GM13977 (cell line): ENCODE results near the gene RDH13.

ENCODE experiments used
- DNase-seq: peaks from one replicate; pipeline ENCODE4 v3.0.0; 2012; ENCODE audit warnings: low spot score
- in situ Hi-C: fragments of 300-500 bp; cut with MboI; formaldehyde crosslinking; loops from one replicate; pipeline ENCODE4 v1.12.0; 2022; ENCODE audit warnings: low sequenced_read_pairs, low pct_unique_long_range_greater_than_20kb, mixed read lengths, inconsistent platforms; ENCODE audit not compliant: unreplicated experiment
- TF ChIP-seq, protein P1 (sequence below): IDR thresholded peaks from 2 replicates; pipeline ENCODE4 v1.5.1; 2012; ENCODE audit warnings: mild to moderate bottlenecking, control low read depth; ENCODE audit not compliant: insufficient read depth; ENCODE audit errors: extremely low read depth, missing control alignments

Gene RDH13

DNA sequence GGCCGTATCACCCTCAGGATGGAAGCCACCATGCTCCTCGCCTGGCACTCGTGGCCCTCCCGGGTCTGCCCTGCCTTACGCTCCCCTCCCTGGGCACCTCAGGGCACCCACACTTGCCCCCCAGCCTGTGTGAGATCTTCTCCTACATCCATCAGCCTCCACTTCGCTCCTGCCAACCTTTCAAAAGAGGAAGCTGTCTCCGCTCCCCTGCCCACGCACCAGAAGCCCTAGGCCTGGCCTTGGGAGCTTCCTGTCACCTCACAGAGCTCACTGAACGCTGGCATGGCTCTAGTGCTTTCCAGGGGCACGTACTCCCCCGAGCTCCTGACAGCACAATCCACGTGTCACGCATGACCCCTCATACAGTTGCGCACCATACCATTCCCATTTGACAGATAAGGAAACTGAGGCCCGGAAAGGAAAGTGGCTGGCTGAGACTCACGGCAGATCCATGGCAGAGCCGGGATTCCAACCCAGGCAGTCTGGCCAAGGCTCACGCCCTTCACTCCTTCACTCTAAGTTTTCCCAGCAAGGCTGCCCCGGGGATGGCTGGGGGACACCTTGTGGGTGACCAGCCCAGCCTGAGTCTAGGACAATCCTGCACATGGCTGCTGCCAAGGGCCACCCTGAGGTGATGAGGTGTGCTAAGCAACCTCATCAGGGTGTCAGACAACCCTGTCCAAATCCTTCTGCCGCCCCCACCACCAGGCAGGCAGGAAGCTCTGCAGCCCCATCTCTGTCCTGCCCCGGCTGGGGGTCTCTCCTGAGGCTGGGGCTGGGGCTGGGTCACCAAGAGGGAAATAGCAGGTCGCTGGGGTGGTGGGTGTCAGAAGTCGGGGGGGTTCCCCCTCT, 35.1 kb upstream of the RDH13 start:
- in situ Hi-C loops: no loop called here
- no peak for DNase-seq
- TF ChIP-seq, protein P1, sequence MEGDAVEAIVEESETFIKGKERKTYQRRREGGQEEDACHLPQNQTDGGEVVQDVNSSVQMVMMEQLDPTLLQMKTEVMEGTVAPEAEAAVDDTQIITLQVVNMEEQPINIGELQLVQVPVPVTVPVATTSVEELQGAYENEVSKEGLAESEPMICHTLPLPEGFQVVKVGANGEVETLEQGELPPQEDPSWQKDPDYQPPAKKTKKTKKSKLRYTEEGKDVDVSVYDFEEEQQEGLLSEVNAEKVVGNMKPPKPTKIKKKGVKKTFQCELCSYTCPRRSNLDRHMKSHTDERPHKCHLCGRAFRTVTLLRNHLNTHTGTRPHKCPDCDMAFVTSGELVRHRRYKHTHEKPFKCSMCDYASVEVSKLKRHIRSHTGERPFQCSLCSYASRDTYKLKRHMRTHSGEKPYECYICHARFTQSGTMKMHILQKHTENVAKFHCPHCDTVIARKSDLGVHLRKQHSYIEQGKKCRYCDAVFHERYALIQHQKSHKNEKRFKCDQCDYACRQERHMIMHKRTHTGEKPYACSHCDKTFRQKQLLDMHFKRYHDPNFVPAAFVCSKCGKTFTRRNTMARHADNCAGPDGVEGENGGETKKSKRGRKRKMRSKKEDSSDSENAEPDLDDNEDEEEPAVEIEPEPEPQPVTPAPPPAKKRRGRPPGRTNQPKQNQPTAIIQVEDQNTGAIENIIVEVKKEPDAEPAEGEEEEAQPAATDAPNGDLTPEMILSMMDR: no peak

DNA sequence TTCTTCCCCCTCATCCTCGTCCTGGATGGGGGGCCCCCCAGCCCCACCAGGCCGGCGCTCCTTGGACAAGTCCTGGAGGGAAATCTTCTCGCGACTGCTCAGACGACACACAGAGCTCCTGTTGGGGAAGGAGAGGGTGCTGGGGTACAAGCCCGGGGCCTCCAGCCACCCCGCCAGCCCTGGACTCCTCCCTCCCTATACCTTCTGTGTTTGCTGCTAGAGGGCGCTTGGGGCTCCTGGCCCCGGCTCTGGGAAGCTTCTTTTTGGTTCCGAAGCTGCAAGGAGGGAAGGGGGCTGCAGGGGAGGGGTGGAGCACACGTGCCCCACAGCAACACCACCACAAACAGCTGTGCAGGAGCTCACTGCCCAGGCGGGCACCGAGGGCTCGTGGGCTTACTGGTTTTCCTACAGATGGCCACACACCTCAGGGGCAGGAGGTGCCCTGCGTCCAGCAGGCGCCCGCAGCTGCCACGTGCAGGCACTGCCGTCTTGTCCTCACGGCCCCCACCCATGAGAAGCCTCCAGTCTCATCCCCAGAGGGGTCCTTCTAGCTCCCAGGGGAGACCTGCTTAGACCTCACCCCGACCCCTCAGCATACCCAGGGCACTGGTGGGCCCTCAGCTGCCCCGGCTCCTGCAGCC, 33.2 kb upstream of the RDH13 start:
- no peak for DNase-seq
- TF ChIP-seq, protein P1: no peak
- in situ Hi-C loops: no loop called here

DNA sequence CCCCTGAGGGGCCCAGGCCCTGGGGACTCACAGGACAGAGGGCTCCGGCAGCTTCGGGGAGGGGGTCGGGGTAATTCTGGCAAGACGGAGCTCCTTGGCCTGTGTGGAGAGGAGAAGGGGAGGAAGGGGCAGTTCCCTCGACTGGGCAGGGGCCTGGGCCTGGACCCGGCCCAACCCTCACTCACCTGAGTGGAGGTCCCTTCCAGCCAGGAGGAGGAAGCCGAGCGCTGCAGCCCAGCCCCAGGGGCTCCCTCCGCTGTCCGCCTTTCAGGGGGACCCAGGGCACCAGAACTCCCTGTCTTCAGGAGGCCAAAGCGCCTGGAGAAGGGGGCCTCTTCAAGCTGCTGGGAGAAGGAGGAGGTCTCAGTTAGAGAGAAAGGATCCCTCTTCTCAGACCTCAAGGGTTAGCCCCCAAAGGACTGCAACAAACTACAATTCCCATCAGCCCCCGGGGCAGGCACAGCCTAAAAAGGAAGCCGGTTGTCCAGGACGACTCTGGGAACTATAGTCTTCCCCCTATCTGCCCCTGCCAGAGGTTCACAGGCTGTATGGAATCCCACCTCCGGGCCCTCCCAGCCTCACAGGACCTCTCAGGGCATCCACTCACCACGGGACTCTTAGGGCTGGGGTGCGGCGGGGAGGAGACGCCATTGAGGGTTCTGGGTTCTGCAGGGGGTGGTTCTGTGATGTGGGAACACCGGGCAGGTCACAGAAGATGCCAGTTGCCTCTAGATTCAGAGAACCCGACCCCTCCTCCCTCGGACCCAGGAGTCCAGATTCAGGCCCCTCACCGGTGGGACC, 32.5 kb upstream of the RDH13 start:
- no peak for DNase-seq
- TF ChIP-seq, protein P1: no peak
- in situ Hi-C loops: no loop called here

DNA sequence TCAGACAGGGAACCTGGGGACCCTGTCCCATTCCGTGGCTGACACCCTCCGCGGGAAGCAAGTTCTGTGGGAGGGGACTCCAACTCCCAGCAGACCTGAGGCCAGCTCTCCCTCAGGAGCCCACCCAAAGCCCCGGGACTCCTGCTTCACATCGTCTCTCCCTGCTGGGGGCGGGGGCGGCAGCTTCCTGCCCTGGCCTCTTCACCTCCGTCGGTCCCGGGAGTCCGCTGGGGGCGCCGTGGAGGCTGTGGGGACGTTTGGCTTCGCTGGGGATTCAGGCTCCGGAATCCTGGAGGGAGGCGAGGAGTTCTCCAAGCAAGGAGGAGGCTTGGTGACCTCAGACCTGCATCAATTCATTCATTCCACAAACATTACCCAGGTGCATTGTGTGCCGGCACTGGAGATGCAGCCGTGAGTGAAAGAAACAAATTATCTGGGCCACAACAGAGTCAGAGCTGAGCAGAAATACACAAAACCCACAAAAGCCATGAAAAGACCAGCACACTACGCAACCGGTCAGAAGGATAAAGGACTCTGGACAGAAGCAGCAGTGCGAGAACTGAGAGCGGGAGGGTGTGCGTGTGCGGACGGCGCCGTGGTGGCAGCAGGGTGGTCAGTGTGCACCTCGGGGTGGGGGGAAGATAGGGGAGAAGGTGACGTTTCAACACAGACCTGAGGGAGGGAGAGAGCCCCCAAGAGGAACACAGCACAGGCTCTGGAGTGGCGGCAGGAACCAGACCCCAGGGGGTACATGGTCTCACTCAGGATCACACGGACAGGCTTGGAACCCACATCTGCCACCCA, 31.7 kb upstream of the RDH13 start:
- in situ Hi-C loops: no loop called here
- no peak for DNase-seq
- TF ChIP-seq, protein P1: no peak

DNA sequence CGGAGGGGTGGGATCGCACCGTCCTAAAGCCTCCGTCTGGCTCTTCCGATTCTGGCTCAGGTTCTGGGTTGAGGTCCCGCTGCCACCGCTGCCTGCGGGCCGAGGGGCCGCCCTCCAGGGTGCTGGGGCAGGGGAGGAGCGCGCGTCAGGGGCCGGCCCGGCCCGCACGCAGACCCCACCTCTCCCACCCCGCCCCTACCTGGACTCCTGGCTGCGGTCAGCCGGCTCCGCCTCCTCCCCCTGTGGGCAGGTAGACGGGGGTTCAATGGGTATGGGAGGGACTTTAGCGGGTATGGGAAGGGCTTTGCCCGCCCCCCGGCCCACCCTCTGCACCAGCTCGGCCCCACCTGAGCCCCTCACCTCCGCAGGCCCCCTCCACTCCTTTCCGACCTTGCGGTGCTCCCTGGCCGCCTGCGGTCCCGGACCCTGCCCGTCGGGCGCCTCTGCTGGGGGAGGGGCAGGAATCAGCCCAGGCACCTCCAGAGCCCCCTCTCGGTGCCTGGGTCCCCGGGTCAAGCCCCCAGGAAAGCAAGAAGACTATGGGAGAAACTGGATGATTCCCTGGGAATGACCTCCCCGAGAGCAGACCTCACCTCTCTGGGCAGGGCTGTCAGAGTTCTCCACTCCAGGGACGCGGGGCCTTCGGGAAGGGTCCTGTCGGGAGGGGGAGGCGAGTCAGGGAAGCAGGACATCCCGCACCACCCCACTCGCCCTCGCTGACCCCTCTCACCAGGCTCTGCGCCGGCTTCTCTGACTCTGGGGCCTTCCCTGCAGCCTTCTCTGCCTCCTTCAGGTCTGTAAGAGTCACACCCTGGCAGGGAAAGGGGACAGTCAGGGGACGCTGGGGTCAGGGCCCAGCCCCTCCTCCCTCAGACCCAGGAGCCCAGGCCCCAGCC, 29.7 kb upstream of the RDH13 start:
- in situ Hi-C loops: no loop called here
- DNase-seq: no peak
- TF ChIP-seq, protein P1: no peak
